ENCODE measurements around the gene ARHGEF28.

The ARHGEF28 gene

DNA sequence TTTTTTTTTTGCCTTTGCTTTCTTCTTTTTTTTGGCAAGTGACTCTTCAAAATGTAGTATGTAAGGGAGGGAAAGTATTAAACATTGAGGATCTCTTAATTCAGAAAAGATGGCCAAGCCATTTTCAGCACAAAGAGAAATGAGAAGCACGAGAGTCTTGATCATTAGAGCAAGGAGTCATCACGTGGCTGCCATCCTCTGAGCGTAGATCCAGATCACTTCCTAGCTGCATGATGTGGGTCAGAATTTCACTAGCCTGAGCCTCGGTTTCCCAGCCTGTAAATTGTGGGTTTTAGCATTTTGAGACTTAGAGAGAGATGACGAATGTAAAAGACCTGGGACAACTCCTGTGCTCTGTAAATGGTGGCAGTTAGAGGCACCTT is 312.9 kb downstream of the ARHGEF28 start:
- no peak overlapping the region for H3K9ac ChIP-seq (ENCODE audit: low read depth, low read length)
- H3K4me1 ChIP-seq (ENCODE audit: insufficient read depth, low read length) = no peaks in the 10 kb centered on the region
- no peak for TF ChIP-seq EZH2 (IDR thresholded peaks at IDR 0.05; ENCODE audit: borderline replicate concordance, low read depth, low read length, severe bottlenecking)
- no peak for TF ChIP-seq CTCF (IDR thresholded peaks at IDR 0.05; ENCODE audit: borderline replicate concordance, extremely low read depth, low read length, poor library complexity, severe bottlenecking)
- no peaks in the 10 kb centered on the region for H3K9me3 ChIP-seq (ENCODE audit: insufficient read depth, low read length, severe bottlenecking)
- H3K4me3 ChIP-seq (ENCODE audit: low read depth in 1 of 2, low read length in 2 of 2) = no peak overlapping the region
- peaks cover 4% of the 10 kb centered on the region for H3K27me3 ChIP-seq (ENCODE audit: insufficient read depth, low read length, poor library complexity)
- H2AFZ ChIP-seq (ENCODE audit: low read depth, low read length) = no peak overlapping the region
- H3K36me3 ChIP-seq (ENCODE audit: insufficient read depth, low read length) = no peaks in the 10 kb centered on the region
- DNase-seq = no peak
- H3K4me2 ChIP-seq (ENCODE audit: insufficient read depth, low read length) = no peak overlapping the region
- no peaks in the 10 kb centered on the region for H3K79me2 ChIP-seq (ENCODE audit: insufficient read depth, low read length)
- no peak overlapping the region for H3K27ac ChIP-seq (ENCODE audit: low read length)
- no peak for ATAC-seq (ENCODE audit: insufficient read depth, low read depth)
- H4K20me1 ChIP-seq (ENCODE audit: insufficient read depth, low read length) = no peaks in the 10 kb centered on the region

GRCh38 chr5:73939557-73939956 is 313.6 kb downstream of the ARHGEF28 start:
- Histone ChIP-seq H3K36me3 (ENCODE audit: insufficient read depth, low read length) (no peaks in the 10 kb centered on the region), H3K4me2 (ENCODE audit: insufficient read depth, low read length) (no peak overlapping the region), H3K4me1 (ENCODE audit: insufficient read depth, low read length) (no peaks in the 10 kb centered on the region), H3K27ac (ENCODE audit: low read length) (no peak overlapping the region), H3K27me3 (ENCODE audit: insufficient read depth, low read length, poor library complexity) (peaks cover 4% of the 10 kb centered on the region), H3K4me3 (ENCODE audit: low read depth in 1 of 2, low read length in 2 of 2) (no peak overlapping the region), H4K20me1 (ENCODE audit: insufficient read depth, low read length) (no peaks in the 10 kb centered on the region), H3K79me2 (ENCODE audit: insufficient read depth, low read length) (no peaks in the 10 kb centered on the region), H3K9me3 (ENCODE audit: insufficient read depth, low read length, severe bottlenecking) (no peaks in the 10 kb centered on the region), H2AFZ (ENCODE audit: low read depth, low read length) (no peak overlapping the region), H3K9ac (ENCODE audit: low read depth, low read length) (no peak overlapping the region)
- TF ChIP-seq EZH2 (IDR thresholded peaks at IDR 0.05; ENCODE audit: borderline replicate concordance, low read depth, low read length, severe bottlenecking) (no peak), CTCF (IDR thresholded peaks at IDR 0.05; ENCODE audit: borderline replicate concordance, extremely low read depth, low read length, poor library complexity, severe bottlenecking) (no peak)
- no peak for DNase-seq
- ATAC-seq (ENCODE audit: insufficient read depth, low read depth) = no peak

- no peaks in the 10 kb centered on the region for H4K20me1 ChIP-seq (ENCODE audit: insufficient read depth, low read length)
- ATAC-seq (ENCODE audit: insufficient read depth, low read depth) = no peak
Observed at GRCh38 chr5:73940026-73940425, 314.0 kb downstream of the ARHGEF28 start.

More at GRCh38 chr5:73940026-73940425, 314.0 kb downstream of the ARHGEF28 start:
- H3K4me1 ChIP-seq (ENCODE audit: insufficient read depth, low read length) = no peaks in the 10 kb centered on the region
- H3K9ac ChIP-seq (ENCODE audit: low read depth, low read length) = no peak overlapping the region
- no peak overlapping the region for H2AFZ ChIP-seq (ENCODE audit: low read depth, low read length)
- H3K27ac ChIP-seq (ENCODE audit: low read length) = no peak overlapping the region
- H3K9me3 ChIP-seq (ENCODE audit: insufficient read depth, low read length, severe bottlenecking) = no peaks in the 10 kb centered on the region
- TF ChIP-seq EZH2 (IDR thresholded peaks at IDR 0.05; ENCODE audit: borderline replicate concordance, low read depth, low read length, severe bottlenecking) (no peak), CTCF (IDR thresholded peaks at IDR 0.05; ENCODE audit: borderline replicate concordance, extremely low read depth, low read length, poor library complexity, severe bottlenecking) (no peak)
- H3K36me3 ChIP-seq (ENCODE audit: insufficient read depth, low read length) = no peaks in the 10 kb centered on the region
- H3K4me2 ChIP-seq (ENCODE audit: insufficient read depth, low read length) = no peak overlapping the region
- peaks cover 4% of the 10 kb centered on the region for H3K27me3 ChIP-seq (ENCODE audit: insufficient read depth, low read length, poor library complexity)
- no peaks in the 10 kb centered on the region for H3K79me2 ChIP-seq (ENCODE audit: insufficient read depth, low read length)
- H3K4me3 ChIP-seq (ENCODE audit: low read depth in 1 of 2, low read length in 2 of 2) = no peak overlapping the region
- DNase-seq = no peak

All from DND-41 (cell line).